RWPE2 (cell line): ENCODE data around the gene ZNF575.

ENCODE experiments used
- ATAC-seq: fragments of 200-7000 bp; cut with Tn5 transposase; 3 replicates; pipeline ENCODE4 v1.9.1; 2021; ENCODE audit warnings: low read depth
- DNase-seq: peaks from one replicate; pipeline ENCODE4 v3.0.0-alpha.2; 2020; ENCODE audit warnings: low spot score
- H3K27ac ChIP-seq: fragments of 450-650 bp; 2 replicates; pipeline ENCODE4 v1.5.1; 2017; ENCODE audit warnings: mild to moderate bottlenecking; ENCODE audit not compliant: poor library complexity, severe bottlenecking
- H3K27me3 ChIP-seq: fragments of 250-450 bp; sonication (Bioruptor Pico); 2 replicates; pipeline ENCODE4 v1.5.1; 2021; ENCODE audit warnings: mild to moderate bottlenecking, moderate library complexity; ENCODE audit not compliant: insufficient read depth, poor library complexity, severe bottlenecking
- H3K36me3 ChIP-seq: fragments of 250-450 bp; sonication (Bioruptor Pico); 2 replicates; pipeline ENCODE4 v1.5.1; 2020; ENCODE audit warnings: low read depth, mild to moderate bottlenecking, moderate library complexity
- H3K4me1 ChIP-seq: fragments of 250-450 bp; sonication (Bioruptor Pico); 2 replicates; pipeline ENCODE4 v1.5.1; 2021; ENCODE audit warnings: mild to moderate bottlenecking, moderate library complexity; ENCODE audit not compliant: insufficient read depth, poor library complexity, severe bottlenecking
- H3K4me3 ChIP-seq: fragments of 250-450 bp; sonication (Bioruptor Pico); 2 replicates; pipeline ENCODE4 v1.5.1; 2021; ENCODE audit warnings: mild to moderate bottlenecking, moderate library complexity; ENCODE audit not compliant: severe bottlenecking
- H3K9me3 ChIP-seq: fragments of 250-450 bp; sonication (Bioruptor Pico); 2 replicates; pipeline ENCODE4 v1.5.1; 2021; ENCODE audit warnings: mild to moderate bottlenecking, moderate library complexity; ENCODE audit not compliant: severe bottlenecking
- CTCF ChIP-seq: fragments of 450-650 bp; IDR thresholded peaks from one replicate; pipeline ENCODE4 v1.5.1; 2017; ENCODE audit warnings: mild to moderate bottlenecking, moderate library complexity; ENCODE audit not compliant: poor library complexity, severe bottlenecking

ZNF575 gene

GRCh38 chr19:43525836-43526771 lies 6.9 kb upstream of the ZNF575 start:
- Histone ChIP-seq H3K27me3 (no peaks in the 10 kb centered on the region), H3K9me3 (no peaks in the 10 kb centered on the region), H3K4me3 (peak overlapping the region; percentile 93), H3K36me3 (peaks cover 24% of the 10 kb centered on the region), H3K4me1 (peaks cover 19% of the 10 kb centered on the region), H3K27ac (peak overlapping the region; percentile 82)
- TF ChIP-seq CTCF, result no peak
- peak; percentile 26 for ATAC-seq
- DNase-seq, result no peak

GRCh38 chr19:43526884-43527859 lies 5.8 kb upstream of the ZNF575 start, which contains the start of gene ETHE1:
Gene ETHE1 (minus strand): TSS chr19:43527201. CDS start chr19:43527177, 24 bp downstream.
- no peaks in the 10 kb centered on the region for H3K9me3 ChIP-seq
- H3K27ac ChIP-seq, result peak within 1 kb of the TSS; percentile 82
- H3K4me1 ChIP-seq, result peaks cover 20% of the 10 kb centered on the region
- ATAC-seq (peak; percentile 60), DNase-seq (peak; percentile 76)
- no peak for TF ChIP-seq CTCF
- H3K4me3 ChIP-seq, result peak within 1 kb of the TSS; percentile 93
- peaks cover 18% of the 10 kb centered on the region for H3K36me3 ChIP-seq
- H3K27me3 ChIP-seq, result no peaks in the 10 kb centered on the region

- ATAC-seq (no peak), DNase-seq (no peak)
- Histone ChIP-seq H3K36me3 (peaks cover 11% of the 10 kb centered on the region), H3K4me3 (no peak overlapping the region), H3K4me1 (peaks cover 23% of the 10 kb centered on the region), H3K27ac (peak overlapping the region; percentile 82), H3K27me3 (no peaks in the 10 kb centered on the region), H3K9me3 (no peaks in the 10 kb centered on the region)
- no peak for TF ChIP-seq CTCF
Observed at GRCh38 chr19:43527860-43528622, 4.9 kb upstream of the ZNF575 start.

GRCh38 chr19:43532571-43532961 lies 422 bp upstream of the ZNF575 start:
- H3K9me3 ChIP-seq, result no peaks in the 10 kb centered on the region
- no peak for TF ChIP-seq CTCF
- no peaks in the 10 kb centered on the region for H3K36me3 ChIP-seq
- H3K27me3 ChIP-seq, result no peaks in the 10 kb centered on the region
- peaks cover 12% of the 10 kb centered on the region for H3K4me1 ChIP-seq
- ATAC-seq, result no peak
- H3K4me3 ChIP-seq, result peak overlapping the region; percentile 32
- no peak for DNase-seq
- peak overlapping the region; percentile 81 for H3K27ac ChIP-seq
